Frontal cortex (tissue), 4 donors: ENCODE data around the gene SELP. TPM values are rescaled to one million over a fixed set of nuclear protein-coding genes. Genes with fewer than 3 reads are reported as not detected.

Experiments
- DNase-seq, 2 donors: peaks; one replicate each; pipeline ENCODE4 v3.0.0; 2012; ENCODE audit warnings: low spot score in 2 of 2
- FAIRE-seq: peaks from 2 replicates; lab custom pipeline; 2012; peaks lifted over from hg19 to GRCh38; lab: Jason Lieb, UNC
- total RNA-seq: library from RNA; depleted of rRNA; stranded (reverse); fragments of >200 nt; gene quantifications from one replicate; pipeline ENCODE4 v1.2.3, GENCODE V29; 2014
- donor health status: control.
- donor health status: control.
- donor health status: control.

SELP gene
- total RNA-seq, 1 donor from 2014 or later = not detected

DNA sequence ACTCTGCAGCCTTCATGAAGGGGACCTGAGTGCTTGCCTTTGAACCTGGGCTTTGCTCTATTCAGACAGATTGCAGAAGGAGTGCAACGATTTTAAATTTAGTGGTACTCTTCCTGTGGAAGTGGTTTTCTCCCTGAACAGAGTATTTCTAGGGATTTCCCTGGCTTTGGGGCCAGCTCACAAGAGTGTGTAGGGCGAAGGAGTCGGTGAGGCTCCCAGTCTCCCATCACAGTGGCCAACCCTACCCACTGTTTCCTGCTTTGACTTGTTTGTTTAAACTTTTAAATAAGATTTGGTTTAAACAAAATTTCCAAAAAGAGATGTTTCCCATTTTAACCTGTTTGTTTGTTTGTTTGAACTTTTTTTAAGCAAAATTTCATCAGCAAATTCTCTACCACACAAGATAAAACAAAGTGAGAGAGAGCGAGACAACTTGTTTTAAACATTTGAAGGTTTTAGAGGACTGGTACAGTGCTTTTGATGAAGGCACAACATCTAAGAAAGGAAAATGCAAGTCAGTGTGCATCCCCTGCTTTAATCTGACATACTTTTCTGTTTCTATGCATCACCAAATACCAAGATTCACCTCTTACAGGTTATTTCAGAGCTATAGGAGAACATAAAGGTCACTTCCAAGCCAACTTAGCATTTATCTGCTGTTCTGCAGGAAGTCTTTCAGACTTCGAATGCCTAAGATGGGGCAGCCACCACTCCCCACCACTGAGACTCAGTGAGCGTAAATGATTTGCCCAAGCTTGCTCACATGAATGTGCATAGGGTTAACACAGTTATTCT is 6.6 kb downstream of the SELP start:
- DNase-seq (no peak), FAIRE-seq (no peak)

DNA sequence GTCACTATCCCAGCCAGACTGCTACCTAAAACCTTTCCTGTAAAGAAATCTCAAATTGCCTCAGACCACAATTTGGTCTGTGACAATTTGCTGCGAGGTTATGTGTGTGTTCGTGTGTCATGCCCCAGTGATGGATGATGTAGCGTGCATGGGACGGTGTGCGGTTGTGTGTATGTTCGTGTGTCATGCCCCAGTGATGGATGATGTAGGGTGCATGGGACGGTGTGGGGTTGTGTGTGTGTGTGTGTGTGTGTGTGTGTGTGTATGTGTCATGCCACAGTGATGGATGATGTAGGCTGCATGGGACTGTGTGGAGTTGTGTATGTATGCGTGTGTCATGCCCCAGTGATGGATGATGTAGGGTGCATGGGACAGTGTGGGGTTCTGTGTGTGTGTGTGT is 9.4 kb downstream of the SELP start:
- no peak for FAIRE-seq

DNA sequence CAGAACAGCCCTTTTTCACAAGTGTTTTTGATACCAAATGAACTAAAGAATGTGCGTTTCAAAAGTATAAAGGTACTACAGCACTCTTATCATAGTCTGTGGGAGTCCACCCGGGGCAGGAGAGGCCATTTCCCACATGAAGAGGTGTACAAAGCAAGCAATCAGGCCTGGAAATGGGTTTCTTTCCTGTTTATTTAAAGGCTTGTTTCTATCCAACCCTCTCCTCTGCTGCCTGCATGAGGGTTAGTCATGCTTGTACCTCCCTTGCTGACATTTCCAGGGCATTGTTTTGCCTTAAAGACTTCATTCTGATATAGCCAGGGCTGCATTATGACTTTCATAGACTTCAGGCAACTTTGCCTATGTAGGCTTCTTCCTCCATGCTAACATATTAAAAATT is 11.6 kb downstream of the SELP start:
- FAIRE-seq (no peak), DNase-seq (no peak)

More for the DNA sequence above, 9.4 kb downstream of the SELP start:
- DNase-seq = no peak

DNA sequence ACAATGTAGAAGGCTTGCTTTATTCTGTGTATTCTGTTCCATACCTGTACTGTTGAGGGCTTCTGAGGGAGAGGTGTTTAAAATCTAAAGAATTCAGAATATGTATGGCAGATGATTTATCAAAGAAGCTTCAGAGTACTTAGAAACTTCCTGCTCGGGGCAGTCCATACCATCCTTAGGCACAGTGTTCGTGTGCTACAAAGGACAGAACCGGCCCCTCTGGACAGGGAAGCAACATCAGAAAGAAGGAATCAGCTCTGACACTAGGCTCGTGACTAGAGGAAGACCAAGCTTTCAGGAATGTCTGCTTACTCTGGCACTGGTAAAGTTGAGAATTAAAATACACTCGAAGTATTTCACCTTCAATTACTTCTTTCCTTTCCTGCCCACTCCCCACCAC is 14.1 kb downstream of the SELP start:
- no peak for FAIRE-seq
- DNase-seq = no peak

DNA sequence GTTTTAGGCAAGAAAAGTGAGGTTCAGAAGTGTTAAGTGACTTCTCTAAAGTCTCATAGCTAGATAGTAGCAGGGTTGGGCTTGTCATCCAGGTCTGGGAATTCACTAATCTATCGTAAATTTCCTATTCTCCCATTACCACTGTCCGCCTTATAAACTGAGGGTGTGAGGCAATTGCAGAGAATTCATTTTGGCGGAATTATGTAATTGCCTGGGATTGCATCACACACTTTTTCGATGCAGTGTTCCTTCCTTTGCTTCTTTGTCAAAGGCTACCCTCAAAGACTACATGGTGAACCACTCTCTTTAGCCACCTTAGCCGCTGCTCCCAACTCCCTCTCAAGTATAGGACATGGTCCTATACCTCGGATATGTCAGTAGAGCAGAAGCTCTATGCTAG is 19.1 kb downstream of the SELP start:
- FAIRE-seq (no peak), DNase-seq (no peak)

DNA sequence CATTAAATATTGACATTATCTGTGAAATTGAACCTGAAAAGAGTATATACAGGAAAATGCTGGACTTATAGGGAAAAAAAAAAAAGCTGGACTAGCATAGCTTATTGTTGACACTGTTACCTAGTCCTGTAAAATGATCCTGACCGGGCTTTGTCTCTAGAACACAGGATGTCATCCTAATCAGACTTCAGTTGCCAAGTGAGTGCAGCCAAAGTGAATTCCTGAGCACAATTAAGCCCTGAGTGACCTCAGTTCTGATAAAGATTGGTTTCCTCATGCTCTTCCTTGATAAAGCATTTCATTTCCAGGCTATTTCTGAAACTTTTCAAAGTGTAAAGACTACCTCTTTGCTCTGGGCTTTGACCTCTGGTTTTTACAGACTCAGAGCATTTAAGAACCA is 19.8 kb downstream of the SELP start:
- no peak for FAIRE-seq

DNA sequence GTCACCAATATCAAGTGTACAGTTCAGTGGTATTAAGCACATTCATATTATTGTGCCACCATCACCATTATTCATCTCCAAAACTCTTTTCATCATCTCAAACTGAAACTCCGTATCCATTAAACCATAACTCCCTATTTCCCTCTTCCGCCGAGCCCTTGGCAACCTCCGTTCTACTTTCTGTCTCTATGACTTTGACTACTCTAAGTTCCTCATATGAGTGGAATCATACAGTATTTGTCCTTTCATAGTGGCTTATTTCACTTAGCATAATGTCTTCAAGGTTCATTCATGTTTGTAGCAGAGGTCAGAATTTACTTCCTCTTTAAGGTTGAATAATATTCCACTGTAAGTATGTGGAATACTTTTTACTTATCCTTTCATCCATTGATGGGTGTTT is 21.7 kb downstream of the SELP start:
- DNase-seq (no peak), FAIRE-seq (no peak)

More for the DNA sequence above, 19.8 kb downstream of the SELP start:
- DNase-seq = no peak

DNA sequence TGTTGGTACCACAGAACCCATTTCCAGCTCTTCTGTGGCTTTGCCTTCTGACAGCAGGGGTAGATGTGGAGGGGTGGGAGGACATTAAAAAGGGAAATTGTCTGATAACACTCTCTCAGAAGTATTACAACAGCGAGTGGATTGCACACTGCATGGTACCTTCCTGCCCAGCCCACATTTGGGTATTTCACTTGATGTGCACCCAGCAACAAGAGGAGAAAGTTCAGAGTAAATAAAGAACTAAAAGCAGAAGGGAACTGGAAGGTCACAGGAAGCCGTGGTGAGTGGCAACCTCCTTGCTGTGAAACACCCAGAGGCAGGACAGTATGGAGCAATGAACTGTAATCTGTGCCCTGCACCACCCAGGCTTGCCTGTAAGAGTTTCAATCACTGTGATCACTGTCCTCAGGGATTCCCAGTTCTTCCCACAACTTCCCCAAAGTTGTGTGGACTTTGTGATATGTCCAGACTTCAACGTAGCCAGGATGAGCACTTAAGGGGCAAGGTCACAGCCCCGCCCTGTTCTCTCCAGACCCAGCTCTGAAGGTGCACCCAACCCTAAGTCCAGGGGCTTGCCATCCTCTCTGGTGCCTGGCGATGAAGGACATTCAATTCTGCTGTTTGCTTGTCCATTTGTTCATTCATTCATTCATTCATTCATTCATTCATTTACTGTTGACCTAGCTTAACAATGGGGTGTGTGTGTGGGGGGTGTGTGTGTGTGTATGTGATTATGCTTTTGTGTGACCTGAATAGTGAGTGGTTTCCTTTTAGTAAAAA is 25.0 kb downstream of the SELP start:
- no peak for DNase-seq
- no peak for FAIRE-seq

DNA sequence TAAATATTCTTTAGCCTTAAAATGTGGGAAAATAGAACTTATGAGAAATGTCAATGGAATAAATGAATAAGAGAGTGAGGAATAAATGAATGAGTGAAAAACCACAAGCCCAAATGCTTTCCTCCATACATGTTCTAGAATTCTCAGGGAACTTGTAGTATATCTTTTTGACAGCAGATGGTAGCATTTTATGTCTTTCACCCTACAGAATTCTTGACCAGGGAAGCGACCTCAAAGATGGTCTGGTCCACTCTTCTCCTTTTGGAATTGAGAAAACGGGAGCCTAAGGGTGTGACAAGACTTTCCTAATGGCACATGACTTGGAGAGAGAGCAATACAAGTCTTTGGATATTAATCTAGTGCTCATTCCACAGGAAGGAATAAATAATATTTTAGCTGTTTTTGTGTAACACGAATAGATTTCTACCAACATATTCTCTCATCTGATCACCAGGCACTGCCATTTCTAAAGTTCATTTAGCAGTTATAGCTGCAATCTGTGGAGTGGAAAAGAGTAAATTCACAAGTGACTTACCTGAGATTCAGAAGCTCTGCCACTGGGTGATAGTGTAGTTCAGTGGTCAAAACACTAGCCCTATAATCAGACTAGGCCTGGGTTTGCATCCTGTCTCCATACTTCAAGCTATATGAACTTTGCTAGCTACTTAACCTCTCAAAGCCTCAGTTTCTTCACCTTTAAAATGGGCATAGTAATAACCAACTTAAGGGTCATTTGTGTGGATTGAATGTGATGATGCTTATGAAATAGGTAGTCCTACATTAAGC is 28.6 kb downstream of the SELP start:
- FAIRE-seq (peak; percentile 15), DNase-seq (peak in 1 of 2 donors; percentile 7)

DNA sequence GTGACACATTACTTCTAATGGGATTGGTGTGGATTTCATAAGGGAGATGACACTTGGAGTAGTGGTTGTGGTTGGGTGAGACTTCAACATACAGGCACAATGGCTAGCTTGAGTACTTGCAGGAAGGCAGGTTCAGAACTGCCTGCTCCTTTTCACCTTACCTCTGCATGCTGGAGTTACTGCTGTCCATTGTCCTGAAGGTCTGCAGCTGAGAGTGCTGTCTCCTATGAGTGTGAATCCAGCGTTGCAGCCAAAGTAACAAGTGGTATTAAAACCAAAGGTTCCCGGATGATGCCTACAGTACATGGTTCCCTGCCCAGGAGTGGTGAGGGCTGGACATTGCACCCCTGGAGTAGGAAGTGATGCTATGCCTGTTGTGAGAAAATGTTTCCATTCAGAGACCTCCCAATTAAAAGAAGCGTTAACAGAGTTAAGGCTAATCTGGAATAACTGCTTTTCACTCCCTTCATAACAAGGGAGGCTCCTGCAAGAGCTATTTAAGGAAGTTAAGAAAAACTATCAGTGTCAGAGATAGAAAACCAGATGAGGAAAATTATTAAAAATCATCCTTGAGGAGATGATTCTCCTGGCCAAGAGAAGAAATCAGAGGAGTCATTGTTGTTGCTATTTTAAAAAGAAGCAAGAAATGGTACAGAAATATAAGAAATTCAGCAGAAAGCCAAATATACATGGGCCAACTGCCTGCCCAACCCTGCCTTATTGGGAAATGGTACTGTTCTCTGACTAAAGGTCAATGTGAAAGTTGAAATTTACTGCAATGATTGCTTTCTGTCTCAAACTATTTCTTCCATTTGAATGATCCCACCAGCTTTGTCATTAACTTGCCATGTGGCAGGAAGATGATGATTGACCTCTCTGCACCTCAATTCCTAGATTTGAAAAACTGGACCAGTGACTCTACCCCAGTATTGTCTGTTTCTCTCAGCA is 33.9 kb downstream of the SELP start:
- FAIRE-seq = no peak
- DNase-seq = no peak

DNA sequence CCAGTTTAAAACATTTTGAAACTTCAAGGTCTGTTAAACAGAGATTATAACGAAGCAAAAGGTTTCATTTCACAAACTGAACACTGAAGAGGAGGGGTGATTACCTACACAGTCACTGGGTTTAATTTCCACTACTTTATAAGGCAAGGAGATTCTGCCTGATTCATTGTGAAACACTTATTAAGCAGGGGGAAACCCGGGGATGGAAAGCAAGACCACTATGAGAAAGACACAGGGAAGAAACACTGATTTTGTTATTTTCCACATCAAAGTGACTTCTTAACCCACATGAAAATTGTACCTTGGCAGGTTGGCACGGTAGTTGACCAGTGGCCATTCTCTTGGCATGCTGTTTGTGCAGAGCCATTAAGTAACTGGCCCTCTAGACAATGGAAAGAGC is 35.5 kb downstream of the SELP start:
- FAIRE-seq (no peak), DNase-seq (no peak)

DNA sequence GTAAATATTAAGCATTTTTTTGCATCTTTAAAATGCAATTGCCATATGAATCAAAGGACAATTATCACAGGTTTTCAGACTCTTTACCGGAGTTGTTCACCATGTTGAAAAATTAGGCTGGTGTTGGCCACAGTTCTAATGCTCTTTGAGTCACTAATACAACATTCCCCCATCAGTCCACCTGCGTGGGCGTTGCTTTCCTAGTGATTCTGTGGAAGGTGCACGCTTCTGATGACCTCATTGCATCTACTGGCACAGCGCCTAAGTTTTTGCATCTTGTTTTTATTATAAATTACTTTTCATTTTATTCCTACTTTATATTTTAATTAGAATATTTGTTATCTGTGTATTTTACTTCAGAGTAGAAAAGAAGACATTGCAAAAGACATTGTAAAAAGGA is 39.0 kb downstream of the SELP start:
- FAIRE-seq (no peak), DNase-seq (no peak)

DNA sequence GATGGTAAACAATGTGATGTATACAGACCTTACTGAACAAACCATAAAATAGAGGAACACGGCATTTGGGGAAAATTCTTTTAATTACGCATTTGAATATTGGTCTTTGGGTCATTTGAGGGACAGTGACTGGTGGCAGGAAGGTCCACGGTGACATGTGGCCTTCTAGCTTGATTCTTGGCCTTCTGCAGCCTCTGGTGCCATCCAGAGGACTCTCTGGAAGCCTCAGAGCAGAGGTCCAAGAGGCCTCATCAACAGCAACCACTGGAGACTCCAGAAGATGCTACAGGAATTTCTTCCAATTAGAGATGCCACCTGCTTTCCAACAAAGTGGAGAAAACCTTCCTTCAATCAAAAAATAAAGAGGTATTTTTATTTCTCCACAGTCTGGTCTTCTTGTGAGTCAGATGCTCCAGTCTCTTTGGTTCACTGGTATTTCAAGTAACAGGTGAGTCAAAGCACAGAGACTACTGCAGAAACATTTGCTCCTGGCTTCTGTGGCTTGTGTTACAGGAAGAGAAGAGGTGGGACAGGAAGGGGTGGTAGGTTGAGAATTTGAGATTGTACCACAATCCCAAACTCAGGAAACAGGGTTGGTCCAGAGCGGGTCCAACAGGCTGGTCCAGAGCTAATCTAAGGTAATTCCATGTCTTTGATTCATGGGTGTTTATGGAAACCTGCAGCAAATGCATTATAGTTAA is 41.0 kb downstream of the SELP start:
- no peak for DNase-seq
- no peak for FAIRE-seq

DNA sequence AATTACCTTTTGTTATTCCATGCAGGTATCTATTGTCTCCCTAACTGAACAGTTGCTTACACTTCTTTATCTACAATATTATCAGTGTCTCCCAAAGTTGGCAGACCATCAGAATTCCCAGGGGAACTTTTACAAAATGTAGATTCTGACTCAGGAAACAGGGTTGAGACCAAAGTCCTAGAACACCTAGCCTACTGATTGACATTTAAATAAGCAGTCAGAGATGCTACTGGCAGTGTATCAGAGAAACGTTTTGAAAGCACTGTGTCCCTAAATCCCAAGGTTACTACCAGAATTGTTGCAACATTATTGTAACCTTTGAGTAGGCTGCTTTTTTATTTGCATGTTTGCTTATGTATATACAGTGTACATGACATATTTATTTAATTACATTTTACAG is 41.8 kb downstream of the SELP start:
- FAIRE-seq (no peak), DNase-seq (no peak)

DNA sequence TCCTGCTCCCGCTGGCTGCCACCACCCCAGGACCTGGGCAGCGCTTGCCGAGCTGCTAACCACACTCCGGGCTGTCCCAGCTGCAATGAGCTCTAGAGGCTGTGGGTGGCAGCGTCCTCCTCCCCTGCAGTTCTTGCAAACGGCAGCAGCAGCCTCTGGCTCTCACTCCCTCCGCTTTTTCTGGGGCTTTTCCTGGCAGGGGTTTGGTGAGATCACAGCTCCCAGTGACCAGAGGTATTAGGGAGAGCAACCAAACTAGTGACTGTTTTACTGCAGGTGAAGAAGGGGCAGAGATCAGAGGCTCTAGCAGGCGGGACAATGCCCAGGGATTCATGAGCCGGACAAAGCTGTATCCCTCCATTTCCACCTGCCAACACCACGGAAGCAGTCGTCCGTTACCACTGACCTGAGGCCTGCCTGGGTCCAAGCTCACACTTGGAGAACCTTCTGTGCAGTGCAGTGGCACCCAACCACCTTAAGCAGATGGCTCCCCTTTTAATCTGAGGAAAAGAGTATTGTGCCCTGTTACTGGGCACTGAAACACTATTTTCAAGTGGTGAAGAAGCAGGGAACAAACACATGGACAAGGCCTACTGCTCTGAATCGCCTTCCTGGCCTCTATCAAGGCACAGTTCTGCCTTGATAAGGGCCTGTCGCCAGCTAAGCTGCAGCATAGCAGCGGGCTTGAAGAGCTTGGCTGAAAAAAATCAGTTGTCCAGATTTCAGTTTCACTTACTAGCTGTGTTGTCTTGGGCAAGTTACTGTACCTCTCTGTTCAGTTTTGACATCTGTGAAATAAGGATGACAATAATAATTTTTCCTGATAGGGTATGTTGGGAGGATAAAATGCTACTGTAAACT is 43.3 kb downstream of the SELP start, which contains the start of gene F5:
Gene F5, minus strand, starts transcription at position 87 of the 861 bp plus-strand sequence. CDS start 95 bp downstream, outside the sequence.
- DNase-seq = peak in 1 of 2 donors; percentile 58
- FAIRE-seq = no peak

DNA sequence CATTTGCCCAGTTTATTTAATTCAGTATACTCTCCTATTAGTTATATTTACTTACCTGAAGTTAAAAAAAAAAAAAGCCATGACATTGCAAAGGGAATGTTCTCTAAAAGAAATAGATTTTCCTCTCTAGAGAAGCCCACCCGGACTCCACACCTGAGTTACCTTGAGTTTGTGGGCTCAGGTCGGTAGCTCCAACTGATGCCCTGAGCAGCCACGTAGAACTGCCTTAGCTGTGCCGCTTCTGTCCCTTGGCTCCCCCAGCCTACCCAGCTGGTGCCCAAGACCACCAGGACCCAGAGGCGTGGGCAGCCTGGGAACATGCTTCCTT is 43.9 kb downstream of the SELP start:
- no peak for FAIRE-seq
- no peak for DNase-seq

DNA sequence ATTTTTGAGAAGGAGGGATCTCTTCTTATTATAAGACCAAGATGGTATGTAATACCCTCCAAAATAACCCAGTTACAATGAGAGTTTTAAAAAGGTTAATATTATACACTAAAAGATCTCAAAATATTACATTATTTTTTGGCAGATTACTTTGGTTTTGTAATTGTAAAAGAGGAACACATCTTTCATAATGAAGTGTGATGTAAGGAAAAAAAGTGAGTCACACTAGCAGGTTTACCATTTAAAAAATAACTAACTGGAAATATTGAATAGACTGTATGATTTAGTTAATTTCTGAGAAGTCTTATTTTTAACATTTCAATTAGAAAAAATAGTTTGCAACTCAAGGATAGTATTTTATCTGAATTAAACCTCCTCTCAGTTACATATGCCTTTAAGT is 44.7 kb downstream of the SELP start:
- DNase-seq = no peak

More for the DNA sequence above, 44.7 kb downstream of the SELP start:
- no peak for FAIRE-seq
